Endometrial microvascular endothelial cells (primary cell): ENCODE measurements around the gene C19orf73. TPM values are rescaled to one million over a fixed set of nuclear protein-coding genes. Genes with fewer than 3 reads are reported as not detected.
"Not testable (repeated sequence)": the region's sequence is repeated elsewhere in the genome, so short reads cannot be mapped to it uniquely, and the experiment has no call there.

Experiments used
- in situ Hi-C: cut with HindIII; loops from 2 replicates; pipeline ENCODE4 v1.10.0; 2017; ENCODE audit warnings: low sequenced_read_pairs, low pct_unique_long_range_greater_than_20kb; ENCODE audit errors: inconsistent ontology term
- total RNA-seq: library from RNA; depleted of rRNA; stranded (reverse); fragments of >200 nt; gene quantifications from one replicate; pipeline ENCODE4 v1.2.3, GENCODE V29; 2015; ENCODE audit errors: inconsistent ontology term

The C19orf73 gene
- total RNA-seq, 1 donor from 2014 or later: 0.74 TPM

DNA sequence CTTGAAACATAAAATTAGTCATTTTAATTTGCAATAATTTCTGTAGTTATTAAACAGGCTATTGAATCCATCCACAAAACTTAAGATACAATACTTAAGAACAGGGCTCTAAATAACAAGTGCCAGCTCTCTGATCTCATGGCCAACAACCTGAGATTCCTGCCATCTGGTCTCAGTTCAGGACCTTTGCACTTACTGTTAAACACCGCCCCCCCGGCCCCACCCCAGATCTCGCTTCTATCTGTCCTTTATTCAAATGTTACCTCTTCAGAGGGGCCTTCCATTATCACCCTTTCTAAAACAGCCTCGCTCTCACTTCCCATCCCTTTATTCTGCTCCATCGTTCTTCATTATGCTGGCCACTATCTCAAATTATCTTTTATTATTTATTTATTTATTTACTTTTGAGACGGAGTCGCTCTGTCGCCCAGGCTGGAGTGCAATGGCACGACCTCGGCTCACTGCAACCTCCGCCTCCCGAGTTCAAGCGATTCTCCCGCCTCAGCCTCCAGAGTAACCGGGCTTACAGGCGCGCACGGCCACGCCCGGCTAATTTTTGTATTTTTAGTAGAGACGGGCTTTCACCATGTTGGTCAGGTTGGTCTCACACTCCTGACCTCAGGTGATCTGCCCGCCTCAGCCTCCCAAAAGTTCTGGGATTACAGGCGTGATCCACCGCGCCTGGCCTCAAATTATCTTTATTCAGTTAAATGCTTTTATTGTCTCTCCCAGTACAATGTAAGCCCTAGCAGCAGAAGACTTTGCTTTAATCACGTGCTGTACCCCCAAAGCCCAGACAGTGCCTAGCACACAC is 34.5 kb downstream of the C19orf73 start:
- in situ Hi-C loops: no loop called here

DNA sequence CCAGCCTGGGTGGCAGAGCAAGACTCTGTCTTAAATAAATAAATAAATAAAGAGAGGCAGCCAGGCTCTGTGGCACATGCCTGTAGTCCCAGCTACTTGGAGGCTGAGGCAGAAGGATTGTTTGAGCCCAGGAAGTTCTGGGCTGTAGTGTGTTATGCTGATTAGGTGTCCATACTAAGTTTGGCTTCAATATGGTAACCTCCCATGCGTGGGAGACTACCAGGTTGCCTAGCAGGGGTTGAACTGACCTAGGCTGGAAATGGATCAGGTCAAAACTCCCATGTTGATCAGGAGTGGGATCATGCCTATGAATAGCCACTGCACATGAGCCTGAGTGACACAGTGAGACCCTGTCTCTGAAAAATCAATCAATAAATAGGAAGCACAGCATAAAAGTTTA is 37.7 kb downstream of the C19orf73 start:
- in situ Hi-C loops: no loop called here

DNA sequence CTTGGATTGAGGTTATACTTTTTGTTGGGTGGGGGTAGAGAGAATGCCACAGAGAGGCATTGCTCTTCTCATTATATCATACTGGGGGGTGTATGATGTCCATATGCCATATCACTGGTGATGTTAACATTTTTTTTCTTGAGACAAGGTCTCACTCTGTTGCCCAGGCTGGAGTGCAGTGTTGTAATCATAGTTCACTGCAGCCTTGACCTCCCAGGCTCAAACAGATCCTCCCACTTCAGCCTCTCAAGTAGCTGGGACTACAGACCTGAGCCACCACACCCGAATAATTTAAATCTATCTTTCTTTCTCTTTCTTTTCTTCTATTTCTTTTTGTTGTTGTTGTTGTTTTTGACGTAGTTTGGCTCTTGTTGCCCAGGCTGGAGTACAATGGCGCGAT is 38.6 kb downstream of the C19orf73 start:
- in situ Hi-C loops: no loop called here

DNA sequence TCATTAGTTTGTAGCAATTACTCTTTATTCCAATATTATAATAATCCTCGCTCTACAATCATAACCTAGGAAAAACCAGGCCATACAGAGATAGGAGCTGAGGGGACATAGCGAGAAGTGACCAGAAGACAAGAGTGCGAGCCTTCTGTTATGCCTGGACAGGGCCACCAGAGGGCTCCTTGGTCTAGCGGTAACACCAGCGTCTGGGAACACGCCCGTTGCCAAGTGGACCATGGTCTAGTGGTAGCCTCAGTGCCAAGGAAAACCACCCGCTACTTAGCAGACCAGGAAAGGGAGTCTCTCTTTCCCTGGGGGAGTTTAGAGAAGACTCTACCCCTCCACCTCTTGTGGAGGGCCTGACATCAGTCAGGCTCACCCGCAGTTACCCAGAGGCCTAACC is 44.1 kb downstream of the C19orf73 start:
- in situ Hi-C loops: not testable (repeated sequence)

DNA sequence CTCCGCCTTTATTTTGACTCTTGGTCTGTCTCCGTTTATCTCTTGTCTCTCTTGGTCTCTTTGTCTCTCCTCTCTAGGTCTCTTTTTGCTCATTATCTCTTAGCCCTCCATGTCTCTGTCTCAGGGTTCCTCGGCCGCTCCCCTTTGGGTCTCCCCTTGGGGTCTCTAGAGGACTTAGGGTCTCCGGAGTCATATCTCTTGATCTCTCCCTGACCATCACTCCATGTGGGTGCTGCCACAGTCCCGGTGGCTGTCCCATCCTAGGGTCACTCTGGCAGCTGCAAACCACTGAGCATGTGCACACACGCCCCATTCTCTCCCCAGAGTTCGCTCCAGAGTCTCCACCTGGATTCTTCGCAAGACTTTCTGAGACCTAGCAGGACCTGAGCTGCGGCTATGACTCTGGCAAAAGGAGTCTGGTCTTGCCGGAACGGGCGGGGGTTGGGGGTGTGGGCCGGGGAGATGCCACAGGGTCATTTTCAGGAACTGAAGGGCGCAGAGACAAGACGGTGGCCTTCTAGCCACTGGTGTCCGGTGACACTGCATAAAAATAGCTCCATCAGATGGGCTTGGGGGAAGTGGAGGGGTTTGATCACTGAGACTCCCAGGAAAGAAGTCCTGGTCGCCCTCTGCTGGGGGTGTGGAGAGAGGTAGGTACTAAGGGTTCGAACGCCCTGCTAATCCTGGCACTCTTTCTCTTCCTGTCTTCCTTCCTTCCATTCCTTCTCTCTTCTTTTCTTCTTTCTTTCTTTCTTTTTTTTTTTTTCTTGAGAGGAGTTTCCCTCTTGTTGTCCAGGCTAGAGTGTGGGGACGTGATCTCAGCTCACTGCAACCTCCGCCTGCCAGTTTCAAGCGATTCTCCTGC is 45.2 kb downstream of the C19orf73 start:
- in situ Hi-C loops: no loop called here

DNA sequence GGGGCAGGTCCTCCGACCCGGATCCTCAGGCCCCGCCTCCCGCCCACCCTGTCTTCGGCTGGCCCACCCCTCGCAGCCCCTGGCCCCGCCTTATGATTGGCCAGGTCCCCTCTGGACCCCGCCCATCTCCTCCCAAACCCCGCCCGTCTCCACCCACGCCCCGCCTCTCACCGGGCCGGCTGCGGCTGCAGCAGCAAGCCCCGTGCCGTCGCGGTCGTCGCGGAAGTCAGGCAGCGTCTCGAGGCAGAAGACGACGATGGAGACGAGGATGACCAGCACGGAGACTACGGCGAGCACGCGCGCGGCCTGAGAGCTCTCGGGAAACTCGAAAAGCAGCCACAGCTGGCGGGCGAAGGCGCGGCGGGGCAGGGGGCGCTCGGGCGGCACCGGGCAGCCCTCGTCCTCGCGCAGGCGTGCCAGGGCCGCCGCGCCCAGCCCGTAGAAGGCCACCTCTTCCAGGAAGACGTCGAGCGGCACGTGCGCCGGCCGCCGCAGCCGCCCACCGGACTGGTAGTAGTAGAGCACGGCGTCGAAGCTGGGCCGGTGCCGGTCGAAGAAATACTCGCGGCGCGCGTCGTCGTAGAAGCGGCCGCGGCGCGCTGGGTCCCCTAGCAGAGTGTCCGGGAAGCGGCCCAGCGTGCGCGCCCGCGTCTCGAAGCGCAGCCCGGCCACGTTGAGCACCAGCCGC is 46.9 kb downstream of the C19orf73 start:
- in situ Hi-C loops: no loop called here

DNA sequence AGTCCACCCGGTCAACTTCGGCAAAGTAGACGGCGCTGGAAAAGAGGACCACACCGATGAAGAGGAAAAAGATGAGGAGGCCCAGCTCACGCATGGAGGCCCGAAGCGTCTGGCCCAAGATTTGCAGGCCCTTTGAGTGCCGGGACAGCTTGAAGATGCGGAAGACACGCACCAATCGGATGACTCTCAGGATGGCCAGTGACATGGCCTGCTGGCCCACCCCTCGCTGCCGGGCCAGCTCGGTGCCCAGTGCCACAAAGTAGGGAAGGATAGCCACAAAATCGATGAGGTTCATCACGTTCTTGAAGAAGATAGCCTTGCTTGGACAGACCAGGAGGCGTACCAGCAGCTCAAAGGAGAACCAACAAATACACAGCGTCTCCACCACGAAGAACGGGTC is 48.5 kb downstream of the C19orf73 start:
- in situ Hi-C loops: no loop called here

DNA sequence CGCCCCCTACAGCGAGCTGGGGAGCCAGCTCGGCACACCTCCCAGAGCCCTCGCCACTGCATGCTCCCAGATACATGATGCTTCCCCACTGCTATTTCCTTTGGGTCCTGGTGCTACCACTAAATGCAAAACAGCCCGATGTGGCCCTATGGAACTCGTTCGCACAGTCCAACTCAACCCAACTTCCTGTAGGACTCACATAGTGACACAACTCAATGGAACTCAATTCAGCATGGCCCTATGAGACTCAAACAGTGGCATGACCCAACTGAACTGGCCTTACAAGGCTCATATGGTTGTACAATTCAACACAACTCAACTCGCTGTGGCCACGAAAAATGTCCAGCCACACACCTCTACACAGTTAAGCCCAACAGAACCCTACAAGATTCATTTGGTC is 49.9 kb downstream of the C19orf73 start:
- in situ Hi-C loops: no loop called here

Other genes with a start within 250 kb of the C19orf73 start
- gene PPP1R15A, start 246.7 kb downstream of the C19orf73 start, total RNA-seq: 56.0 TPM
- gene TULP2, start 220.4 kb downstream of the C19orf73 start, total RNA-seq: not detected
- gene NUCB1, start 218.8 kb downstream of the C19orf73 start, total RNA-seq: 227 TPM
- not detected for gene DHDH, start 185.4 kb downstream of the C19orf73 start, total RNA-seq
- 149 TPM for gene BAX, start 164.3 kb downstream of the C19orf73 start, total RNA-seq
- 3,048 TPM for gene FTL, start 153.8 kb downstream of the C19orf73 start, total RNA-seq
- gene GYS1, start 125.8 kb downstream of the C19orf73 start, total RNA-seq: 45.1 TPM
- gene RUVBL2, start 125.3 kb downstream of the C19orf73 start, total RNA-seq: 267 TPM
- not detected for gene LHB, start 102.1 kb downstream of the C19orf73 start, total RNA-seq
- gene CGB3, start 94.8 kb downstream of the C19orf73 start, total RNA-seq: not detected
- gene CGB2, start 87.3 kb downstream of the C19orf73 start, total RNA-seq: not detected
- not detected for gene CGB1, start 82.2 kb downstream of the C19orf73 start, total RNA-seq
- gene CGB5, start 75.3 kb downstream of the C19orf73 start, total RNA-seq: not detected
- not detected for gene CGB8, start 70.0 kb downstream of the C19orf73 start, total RNA-seq
- gene CGB7, start 61.4 kb downstream of the C19orf73 start, total RNA-seq: not detected
- not detected for gene NTF4, start 54.3 kb downstream of the C19orf73 start, total RNA-seq
- gene KCNA7, start 46.4 kb downstream of the C19orf73 start, total RNA-seq: not detected
- gene SNRNP70, start 33.7 kb downstream of the C19orf73 start, total RNA-seq: 260 TPM
- 0.74 TPM for gene LIN7B, start 4.8 kb downstream of the C19orf73 start, total RNA-seq
- 1.9 TPM for gene PPFIA3, start 401 bp upstream of the C19orf73 start, total RNA-seq
- not detected for gene HRC, start 36.3 kb upstream of the C19orf73 start, total RNA-seq
- 27.8 TPM for gene TRPM4, start 38.6 kb upstream of the C19orf73 start, total RNA-seq
- gene SLC6A16, start 206.0 kb upstream of the C19orf73 start, total RNA-seq: not detected
- not detected for gene CD37, start 216.3 kb upstream of the C19orf73 start, total RNA-seq
- 86.6 TPM for gene TEAD2, start 243.3 kb upstream of the C19orf73 start, total RNA-seq
- gene DKKL1, start 244.7 kb upstream of the C19orf73 start, total RNA-seq: not detected